GM21515 (cell line): ENCODE measurements around the gene SCAMP5.

Source experiments
- ATAC-seq: cut with Tn5 transposase; IDR thresholded peaks from one replicate; pipeline ENCODE4 v1.9.1; 2021; ENCODE audit not compliant: unreplicated experiment

The SCAMP5 gene

DNA sequence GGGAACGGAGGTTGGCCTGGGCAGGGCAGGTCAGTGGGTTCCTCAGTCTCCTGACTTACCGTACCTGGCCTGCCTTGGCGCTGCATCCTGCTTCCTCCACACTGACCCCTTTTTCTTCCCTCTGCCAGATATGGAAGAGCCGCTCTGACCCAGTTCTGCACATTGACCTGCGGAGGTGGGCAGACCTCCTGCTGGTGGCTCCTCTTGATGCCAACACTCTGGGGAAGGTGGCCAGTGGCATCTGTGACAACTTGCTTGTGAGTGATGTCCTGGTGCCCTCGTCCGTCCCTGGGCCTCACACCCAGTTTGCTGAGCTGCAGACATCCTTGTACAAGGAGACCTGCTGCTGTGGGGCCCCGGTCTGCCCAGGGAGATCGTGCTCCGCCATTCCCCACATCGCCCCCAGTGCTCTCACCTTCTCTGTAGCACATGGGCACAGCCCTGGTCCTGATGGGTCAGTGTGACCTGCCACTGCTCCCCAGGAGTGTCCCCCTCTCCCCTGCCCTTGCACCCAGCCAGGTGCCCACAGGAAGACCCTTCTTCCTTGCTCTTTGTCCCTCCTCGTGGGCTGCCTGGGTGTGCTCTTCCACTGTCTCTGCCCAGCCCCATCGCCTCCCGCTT lies 49.0 kb downstream of the SCAMP5 start:
- no peak for ATAC-seq

DNA sequence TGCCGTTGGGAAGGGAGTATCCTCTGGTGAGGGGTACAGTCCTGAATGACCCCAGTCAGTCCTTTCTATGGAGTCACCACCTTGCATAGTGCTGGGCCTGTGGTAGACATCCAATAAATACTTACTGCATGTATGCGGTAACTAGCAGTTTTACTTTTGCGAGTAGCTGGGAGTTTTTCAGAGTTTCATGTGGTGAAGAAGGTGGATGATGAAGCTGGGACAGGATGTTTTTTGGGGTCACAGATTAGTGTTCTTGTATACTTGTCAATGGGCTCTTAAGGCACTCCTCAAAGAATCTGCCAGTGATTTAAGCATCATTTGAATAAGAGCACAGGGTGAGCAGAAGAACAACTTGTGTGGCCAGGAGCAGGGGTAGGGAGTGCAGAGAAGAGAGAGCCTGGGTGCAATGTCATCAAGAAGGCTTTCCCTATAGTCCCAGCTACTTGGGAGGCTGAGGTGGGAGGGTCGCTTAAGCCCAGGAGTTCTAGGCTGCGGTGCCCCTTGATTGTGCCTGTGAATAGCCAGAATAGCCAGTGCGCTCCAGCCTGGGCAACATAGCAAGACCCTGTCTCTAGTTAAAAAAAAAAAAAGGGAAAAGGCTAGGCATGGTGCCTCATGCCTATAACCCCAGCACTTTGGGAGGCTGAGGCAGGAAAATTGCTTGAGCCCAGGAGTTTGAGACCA lies 50.1 kb downstream of the SCAMP5 start:
- ATAC-seq = no peak

DNA sequence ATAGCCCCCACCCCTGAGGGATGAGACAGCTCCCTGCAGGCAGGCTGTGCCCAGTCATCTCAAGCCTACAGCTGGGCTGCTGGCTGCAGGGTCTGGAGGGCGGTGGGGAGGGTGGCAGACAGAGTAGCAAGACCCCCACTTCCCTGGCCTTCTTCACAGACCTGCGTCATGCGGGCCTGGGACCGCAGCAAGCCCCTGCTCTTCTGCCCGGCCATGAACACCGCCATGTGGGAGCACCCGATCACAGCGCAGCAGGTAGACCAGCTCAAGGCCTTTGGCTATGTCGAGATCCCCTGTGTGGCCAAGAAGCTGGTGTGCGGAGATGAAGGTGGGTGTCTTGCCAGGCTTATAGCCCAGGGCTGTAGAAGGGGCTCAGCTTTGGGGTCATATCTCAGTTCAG lies 53.0 kb downstream of the SCAMP5 start:
- ATAC-seq = no peak

DNA sequence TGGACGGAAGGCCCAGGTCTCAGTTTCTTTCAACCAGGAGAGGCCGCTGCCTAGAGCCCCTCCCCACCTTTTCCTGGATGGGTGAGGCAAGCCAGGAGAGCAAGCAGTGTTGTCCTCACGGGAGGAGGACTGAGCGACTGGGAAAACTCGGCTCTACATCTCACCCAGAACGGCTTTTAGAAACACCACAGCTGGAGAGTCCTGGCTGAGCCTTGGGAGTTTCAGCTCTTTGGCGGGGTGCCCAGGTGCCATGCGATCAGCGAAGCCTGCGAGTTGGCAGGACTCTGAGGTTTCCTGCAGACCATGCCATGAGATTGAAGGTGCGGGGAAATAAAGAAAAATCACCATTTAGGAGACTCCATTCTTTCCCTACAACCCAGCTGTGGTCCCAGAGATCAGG lies 54.0 kb downstream of the SCAMP5 start:
- ATAC-seq = no peak

DNA sequence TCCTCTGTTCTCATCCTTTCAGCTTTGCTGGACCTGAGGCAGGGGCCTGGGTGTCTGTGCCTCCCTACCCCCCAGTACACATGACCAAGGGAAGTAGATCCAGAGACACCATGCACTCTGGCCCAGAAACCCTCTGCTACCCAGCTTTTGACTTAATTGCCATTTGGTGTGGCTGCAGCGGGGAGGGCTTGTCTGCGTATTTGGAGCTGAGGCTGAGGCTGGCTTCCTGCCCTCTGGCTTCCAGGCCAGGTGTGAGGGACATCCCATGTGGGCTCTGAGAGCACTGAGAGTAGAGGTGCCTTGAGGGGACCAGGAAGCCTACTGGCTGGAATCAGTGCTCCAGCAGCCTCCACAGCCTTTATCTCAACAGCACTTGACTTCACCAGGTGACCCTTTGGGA lies 54.9 kb downstream of the SCAMP5 start:
- no peak for ATAC-seq

DNA sequence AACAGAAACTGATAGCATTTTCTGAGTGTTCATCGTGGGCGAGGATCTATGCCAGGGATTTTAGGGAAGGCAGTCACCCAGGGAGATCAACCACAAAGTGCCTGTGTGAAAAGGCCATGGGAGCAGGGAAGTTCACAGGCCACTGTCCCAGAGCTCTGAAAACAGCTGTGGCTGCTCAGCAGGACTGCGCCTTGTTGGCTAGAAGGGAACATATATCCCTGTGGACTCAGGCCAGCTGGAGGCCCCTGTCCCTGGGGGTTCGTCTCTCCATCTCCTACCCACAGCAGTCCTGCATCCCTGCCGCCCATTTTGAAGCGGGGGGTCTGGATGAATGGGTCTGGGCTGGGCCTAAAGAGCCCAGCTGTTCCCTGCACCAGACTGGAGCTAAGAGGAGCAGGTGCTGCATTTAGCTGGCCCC lies 55.8 kb downstream of the SCAMP5 start:
- ATAC-seq = no peak

DNA sequence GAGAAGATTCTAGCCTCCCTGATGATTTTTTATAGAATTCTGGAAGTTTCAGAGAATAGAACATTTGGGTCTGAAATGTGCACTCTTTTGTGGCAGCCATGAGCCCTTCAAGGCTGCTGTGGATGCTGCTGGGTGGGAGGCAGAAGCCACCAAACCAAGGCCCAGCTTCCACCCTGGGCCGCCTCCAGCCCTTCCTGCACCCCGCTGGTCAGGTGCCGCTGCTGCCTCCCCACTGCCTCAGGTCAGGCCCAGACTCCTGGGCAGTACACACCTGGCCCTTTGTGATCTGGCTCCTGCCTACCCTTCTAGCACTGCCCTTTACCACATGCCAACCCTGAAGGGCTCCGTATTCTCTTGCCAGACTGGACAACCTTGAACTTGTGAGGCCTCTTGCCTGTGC lies 56.3 kb downstream of the SCAMP5 start:
- no peak for ATAC-seq

DNA sequence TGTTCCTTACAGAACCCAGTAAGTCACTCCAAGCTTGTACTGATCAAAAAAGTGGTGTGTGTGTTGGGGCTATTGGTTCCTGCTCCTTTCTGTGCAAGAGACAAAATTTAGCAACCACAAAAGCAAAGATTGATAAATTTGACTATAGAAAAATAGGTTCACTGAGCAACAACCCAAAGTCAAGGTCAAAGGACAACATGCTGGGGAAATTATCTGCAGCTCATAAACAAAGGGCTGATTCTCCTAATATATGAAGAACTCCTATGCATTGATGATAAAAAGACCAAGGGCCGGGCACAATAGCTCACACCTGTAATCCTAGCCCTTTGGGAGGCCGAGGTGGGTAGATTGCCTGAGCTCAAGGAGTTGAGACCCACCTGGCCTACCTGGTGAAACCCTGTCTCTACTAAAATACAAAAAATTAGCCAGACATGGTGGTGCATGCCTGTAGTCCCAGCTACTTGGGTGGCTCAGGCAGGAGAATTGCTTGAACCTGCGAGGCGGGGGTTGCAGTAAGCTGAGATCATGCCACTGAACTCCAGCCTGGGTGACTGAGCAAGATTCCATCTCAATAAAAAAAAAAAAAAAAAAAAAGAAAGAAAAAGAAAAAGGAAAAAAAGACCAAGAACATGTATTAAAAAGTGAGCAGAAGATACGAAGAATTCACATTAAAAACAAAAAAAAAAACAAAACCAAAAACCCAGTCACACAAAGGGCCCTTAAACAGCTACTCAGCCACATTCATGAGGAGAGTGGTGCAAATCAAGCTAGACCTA lies 57.8 kb downstream of the SCAMP5 start:
- ATAC-seq = no peak

DNA sequence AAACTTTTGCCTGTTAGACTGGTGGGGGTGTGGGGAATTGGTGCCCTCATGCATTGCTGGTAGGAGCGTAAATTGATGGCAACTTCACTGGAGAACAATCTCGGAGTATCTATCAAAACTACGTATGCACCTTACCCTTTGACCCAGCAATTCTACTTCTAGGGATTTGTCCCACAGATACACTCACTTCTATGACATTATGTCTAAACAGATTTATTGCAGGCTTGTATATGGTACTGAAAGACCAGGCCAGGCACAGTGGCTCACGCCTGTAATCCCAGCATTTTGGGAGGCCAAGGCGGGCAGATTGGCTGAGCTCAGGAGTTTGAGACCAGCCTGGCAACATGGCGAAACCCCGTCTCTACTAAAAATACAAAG lies 58.4 kb downstream of the SCAMP5 start:
- ATAC-seq = no peak

DNA sequence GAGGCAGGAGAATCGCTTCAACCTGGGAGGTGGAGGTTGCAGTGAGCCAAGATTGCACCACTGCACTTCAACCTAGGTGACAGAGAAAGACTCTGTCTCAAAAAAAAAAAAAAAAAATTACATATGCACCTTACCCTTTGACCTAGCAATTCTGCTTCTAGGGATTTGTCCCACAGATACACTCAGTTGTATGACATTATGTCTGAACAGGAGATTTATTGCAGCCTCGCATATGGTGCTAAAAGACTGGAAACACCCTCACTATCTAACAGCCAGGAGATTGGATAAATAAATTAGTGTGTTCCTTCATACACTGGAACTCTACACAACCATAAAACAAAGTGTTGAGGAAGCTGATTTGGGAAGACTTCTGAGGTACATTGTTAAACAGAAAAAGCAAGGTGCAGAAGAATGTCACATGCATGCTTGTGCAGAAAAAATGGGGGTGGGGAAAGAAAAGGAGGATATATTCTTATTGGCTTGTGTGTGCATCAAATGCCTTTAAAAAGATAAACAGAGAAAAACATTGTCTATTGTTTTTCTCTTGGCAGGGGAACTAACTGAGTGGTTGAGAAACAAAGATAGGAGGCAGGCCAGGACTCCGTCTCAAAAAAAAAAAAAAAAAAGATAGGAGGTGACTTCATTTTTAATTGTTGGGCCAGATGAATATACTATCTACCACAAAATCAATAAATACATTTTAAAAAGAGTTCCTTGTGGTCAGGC lies 59.0 kb downstream of the SCAMP5 start:
- ATAC-seq = no peak

DNA sequence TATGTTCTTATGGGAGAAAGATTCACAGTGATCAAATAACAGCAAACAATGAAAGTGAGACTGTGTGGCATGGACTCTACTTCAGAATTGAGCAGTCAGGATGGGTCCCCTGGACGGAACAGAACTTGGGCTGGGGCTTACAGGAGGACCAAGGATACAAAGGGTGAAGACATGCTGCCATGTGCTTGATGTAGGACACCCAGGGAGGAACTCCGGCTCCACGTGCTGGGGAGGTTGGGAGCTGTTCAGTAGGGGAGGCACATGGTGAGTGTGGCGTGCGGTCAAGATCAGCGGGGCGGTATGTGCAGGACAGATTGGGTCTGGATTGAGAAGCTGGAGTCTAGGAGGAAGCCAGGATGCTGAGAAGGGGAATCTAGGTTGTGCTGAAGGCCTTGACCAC lies 60.7 kb downstream of the SCAMP5 start:
- ATAC-seq = no peak

DNA sequence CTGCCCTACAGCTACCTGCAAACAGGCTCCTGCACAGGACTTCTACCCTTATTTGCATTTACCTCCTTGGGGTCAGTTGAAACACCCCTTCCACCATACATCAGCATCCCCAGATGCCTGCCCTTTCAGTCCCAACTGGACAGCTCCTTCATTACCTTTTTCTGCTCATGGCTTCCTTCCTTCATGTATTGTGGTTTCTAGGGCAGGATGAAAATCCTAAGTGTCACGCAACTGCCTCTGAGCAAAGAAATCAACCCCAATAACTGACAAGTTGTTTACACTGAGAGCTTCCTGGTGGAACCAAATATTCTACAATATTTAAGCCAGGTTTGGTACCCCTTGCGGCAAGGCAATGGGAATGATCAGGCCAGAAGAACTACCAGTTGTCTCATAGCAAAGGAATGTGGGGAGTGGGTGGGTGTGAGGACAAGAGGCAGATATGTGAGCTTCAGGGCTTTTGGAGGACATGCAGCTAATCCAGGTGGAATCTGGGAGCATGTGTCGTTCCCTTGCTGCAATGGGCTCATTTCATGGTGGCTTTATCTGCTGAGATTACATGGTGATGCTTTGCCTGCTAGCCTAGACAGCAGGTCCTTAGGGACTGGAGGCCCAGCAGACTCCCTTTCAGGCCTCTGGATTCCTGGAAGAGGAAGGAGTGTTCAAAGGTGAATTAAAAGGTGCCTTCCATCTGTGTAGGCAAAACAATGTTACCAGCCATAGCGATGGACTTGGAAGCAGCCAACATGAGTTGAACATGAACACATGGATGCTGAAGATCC lies 63.0 kb downstream of the SCAMP5 start:
- no peak for ATAC-seq

DNA sequence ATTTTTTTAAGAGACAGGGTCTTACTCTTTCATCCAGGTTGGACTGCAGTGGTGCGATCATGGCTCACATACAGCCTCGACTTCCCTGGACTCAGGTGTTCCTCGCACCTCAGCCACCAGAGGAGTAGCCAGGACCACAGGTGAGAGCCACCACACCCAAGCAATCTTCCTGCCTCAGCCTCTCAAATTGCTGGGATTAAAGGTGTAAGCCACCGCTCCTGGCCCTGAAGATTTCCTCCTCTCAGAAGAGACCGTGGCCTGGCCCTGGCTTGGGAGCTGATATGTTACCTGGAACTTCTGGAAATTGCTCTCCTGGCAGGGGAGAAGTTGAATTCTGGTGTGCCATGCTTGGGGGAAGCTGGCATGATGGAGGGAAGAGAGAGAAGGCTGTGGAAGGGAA lies 64.2 kb downstream of the SCAMP5 start:
- no peak for ATAC-seq

DNA sequence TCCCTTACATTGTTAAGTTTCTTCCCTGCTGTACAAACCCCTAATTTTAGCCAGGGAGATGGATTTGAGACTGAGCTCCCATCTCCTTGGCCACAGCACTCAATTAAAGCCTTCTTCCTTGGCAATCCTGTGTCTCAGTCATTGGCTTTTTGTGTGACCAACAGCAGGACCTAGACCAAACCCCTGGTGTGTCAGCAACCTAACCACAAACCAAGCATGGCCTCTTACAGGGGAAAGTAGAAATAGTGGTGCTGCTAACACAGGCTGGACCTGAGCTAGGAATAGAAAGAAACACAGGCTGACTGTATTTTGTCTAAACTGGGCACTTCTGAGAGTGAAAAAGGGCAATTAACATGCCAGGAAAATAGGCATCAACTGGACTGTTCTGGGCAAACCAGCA lies 65.9 kb downstream of the SCAMP5 start:
- no peak for ATAC-seq

DNA sequence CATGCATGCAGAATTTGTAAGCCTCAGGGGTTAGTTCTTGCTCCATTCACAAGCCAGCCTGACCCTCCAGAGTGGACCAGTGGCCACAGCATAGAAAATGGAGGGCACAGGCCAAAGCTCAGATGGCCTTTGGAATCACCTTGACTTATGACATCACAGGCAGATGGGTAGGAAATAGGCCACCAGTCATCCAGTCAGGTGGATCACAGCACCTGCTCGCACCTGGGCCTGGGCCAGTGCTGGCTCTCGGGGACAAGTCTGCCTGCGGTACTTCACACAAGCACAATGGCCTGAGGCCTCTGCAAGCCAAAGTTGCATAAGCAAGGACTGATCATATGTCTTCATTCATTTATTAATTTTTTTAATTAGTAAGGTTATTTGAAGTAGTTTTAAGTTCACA lies 67.3 kb downstream of the SCAMP5 start:
- ATAC-seq = no peak

DNA sequence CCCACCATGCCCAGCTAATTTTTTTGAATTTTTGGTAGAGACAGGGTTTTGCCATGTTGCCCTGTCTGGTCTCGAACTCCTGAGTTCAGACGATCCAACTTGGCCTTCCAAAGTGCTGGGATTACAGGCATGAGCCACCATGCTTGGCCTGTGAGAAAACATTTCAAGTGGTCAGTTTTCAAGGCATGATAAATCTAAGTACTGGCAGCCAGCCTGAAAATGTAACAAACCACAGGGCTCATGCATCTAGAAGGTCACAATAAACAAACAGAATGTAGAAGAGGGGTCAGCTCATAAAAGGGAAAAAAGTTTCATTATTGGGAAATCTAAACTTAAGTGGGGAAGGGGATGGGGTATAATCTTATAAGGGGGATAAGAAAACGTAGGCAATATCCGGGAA lies 68.0 kb downstream of the SCAMP5 start:
- no peak for ATAC-seq

DNA sequence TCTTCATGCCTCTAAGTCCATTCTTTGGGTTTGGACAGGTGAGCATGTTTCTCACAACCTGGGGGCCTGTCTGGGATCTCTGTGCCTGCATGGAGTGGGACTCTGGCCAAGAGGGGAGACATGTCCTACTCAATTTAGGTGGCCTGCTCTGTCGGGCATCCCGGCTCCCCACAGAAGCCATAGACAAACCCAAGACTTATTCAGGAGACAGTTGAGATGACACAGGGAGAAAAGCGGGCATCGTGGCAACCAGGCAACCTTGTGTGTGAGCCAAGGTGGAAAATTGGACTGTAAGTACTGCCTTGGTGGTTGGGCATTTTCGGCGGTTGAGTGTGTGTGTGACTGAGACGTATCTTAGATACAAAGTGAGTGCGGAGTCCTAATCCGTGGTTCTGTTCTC lies 68.5 kb downstream of the SCAMP5 start:
- no peak for ATAC-seq

DNA sequence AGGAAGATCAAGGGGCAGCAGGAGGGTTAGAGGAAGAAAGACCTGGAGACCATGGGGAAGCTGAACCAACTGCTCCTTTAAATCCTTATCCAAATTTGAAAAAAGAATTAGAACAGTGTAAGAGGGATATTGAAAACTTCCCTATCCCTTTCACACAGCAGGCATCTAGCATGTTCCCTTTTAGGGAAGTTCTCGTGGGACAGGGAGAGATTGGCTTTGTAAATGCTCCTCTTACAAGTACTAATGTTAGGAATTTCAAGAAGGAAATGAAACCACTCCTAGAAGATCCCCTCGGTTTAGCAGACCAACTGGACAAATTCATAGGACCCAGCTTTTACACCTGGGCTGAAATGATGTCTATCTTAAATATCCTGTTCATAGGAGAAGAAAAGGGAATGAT lies 69.5 kb downstream of the SCAMP5 start:
- ATAC-seq = no peak

DNA sequence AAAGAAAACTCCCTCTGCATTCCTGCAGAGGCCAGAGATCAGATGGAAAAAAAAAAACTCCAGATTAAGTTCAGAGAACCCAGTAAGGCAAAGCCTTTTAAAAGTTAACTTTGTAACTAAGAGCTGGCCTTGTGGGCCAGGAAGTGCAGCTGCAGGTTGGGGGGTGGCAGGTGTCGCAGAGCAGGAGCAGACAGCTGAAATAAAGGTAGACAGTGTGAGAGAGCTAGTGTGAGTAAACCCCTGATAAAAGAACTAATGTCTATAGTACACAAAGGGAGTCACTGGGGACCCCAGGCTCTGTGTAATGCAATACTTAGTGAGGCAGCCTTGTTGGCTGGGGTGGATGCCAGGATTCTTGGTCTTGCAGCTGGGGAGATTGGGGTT lies 70.1 kb downstream of the SCAMP5 start:
- ATAC-seq = no peak

DNA sequence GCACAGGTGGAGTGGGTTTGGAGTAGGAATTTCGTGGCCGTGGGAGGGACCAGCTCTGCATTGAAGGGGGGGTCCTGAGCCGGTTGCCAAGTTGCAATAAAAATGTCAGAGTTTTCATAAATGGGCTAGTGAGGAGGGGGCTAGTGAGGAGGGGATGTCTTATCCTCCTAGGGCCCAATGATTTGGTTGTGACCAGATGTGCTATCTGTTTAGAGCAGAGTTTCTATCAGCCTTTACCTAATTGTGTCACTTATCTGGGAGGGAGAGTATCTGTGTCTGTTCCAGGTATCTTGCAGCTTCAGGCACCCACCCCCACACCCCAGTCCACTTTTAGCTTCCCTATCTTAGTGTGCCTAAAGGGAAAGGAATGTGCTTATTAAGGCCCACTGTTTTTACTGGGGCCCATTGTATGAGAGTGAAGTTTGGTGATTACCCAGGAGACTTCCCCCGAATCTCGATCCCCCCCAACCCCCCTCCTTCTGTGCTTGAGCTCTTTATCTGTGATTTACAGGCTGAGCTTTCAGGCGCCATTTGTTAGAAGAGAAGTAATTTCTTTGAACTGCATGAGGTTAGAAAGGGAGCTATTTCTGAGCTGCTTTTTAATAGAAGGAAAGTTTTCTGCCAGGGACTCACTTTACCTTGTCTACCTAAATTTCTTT lies 70.6 kb downstream of the SCAMP5 start:
- no peak for ATAC-seq
